GM18508 (cell line): Measurements from ENCODE around the gene HSPG2.

Experiments
- ATAC-seq: cut with Tn5 transposase; IDR thresholded peaks from one replicate; pipeline ENCODE4 v1.9.1; 2021; ENCODE audit warnings: moderate number of reproducible peaks; ENCODE audit not compliant: insufficient read depth, unreplicated experiment

The HSPG2 gene

GRCh38 chr1:21885236-21886037 lies 51.7 kb downstream of the HSPG2 start:
- ATAC-seq = no peak

GRCh38 chr1:21884456-21885235 lies 52.5 kb downstream of the HSPG2 start:
- ATAC-seq = no peak

GRCh38 chr1:21882721-21883415 lies 54.2 kb downstream of the HSPG2 start:
- no peak for ATAC-seq

- ATAC-seq = no peak
These were observed 55.9 kb downstream of the HSPG2 start for GRCh38 chr1:21881250-21881649.

GRCh38 chr1:21880619-21880970 lies 56.5 kb downstream of the HSPG2 start:
- ATAC-seq = no peak

- ATAC-seq = no peak
These were observed 57.0 kb downstream of the HSPG2 start for GRCh38 chr1:21879928-21880618.

- no peak for ATAC-seq
These were observed 58.2 kb downstream of the HSPG2 start for GRCh38 chr1:21878840-21879478.

- ATAC-seq = no peak
These were observed 58.9 kb downstream of the HSPG2 start for GRCh38 chr1:21878009-21878773.

- ATAC-seq = no peak
These were observed 60.8 kb downstream of the HSPG2 start for GRCh38 chr1:21876267-21876666.

- no peak for ATAC-seq
These were observed 61.5 kb downstream of the HSPG2 start for GRCh38 chr1:21875621-21876063.

GRCh38 chr1:21874778-21875547 lies 62.1 kb downstream of the HSPG2 start:
- ATAC-seq = no peak

GRCh38 chr1:21874328-21874727 lies 62.8 kb downstream of the HSPG2 start:
- ATAC-seq = no peak

GRCh38 chr1:21873761-21874160 lies 63.3 kb downstream of the HSPG2 start:
- ATAC-seq = no peak

- no peak for ATAC-seq
These were observed 63.9 kb downstream of the HSPG2 start for GRCh38 chr1:21873174-21873573.

GRCh38 chr1:21872445-21873079 lies 64.5 kb downstream of the HSPG2 start:
- ATAC-seq = no peak

GRCh38 chr1:21871943-21872342 lies 65.2 kb downstream of the HSPG2 start:
- no peak for ATAC-seq

- ATAC-seq = no peak
These were observed 66.5 kb downstream of the HSPG2 start for GRCh38 chr1:21870611-21871010.

- ATAC-seq = no peak
These were observed 67.4 kb downstream of the HSPG2 start for GRCh38 chr1:21869620-21870121.
